ENCODE measurements around the gene TBC1D14.

Gene TBC1D14

GRCh38 chr4:6896035-6896434 is 13.6 kb upstream of the TBC1D14 start:
- no peak overlapping the region for H3K4me3 ChIP-seq (ENCODE audit: low read depth, low read length)
- no peak for TF ChIP-seq CTCF (IDR thresholded peaks at IDR 0.05; ENCODE audit: low read depth, low read length)

- no peak for TF ChIP-seq CTCF (IDR thresholded peaks at IDR 0.05; ENCODE audit: low read depth, low read length)
- H3K4me3 ChIP-seq (ENCODE audit: low read depth, low read length): no peak overlapping the region
Observed at GRCh38 chr4:6898763-6899162, 10.9 kb upstream of the TBC1D14 start.

GRCh38 chr4:6900181-6900812 is 9.3 kb upstream of the TBC1D14 start:
- no peak for TF ChIP-seq CTCF (IDR thresholded peaks at IDR 0.05; ENCODE audit: low read depth, low read length)
- no peak overlapping the region for H3K4me3 ChIP-seq (ENCODE audit: low read depth, low read length)

- no peak for TF ChIP-seq CTCF (IDR thresholded peaks at IDR 0.05; ENCODE audit: low read depth, low read length)
- no peak overlapping the region for H3K4me3 ChIP-seq (ENCODE audit: low read depth, low read length)
Observed at GRCh38 chr4:6900956-6901355, 8.7 kb upstream of the TBC1D14 start.

GRCh38 chr4:6901669-6902317 is 7.8 kb upstream of the TBC1D14 start:
- H3K4me3 ChIP-seq (ENCODE audit: low read depth, low read length): no peak overlapping the region
- no peak for TF ChIP-seq CTCF (IDR thresholded peaks at IDR 0.05; ENCODE audit: low read depth, low read length)

GRCh38 chr4:6902318-6903042 is 7.1 kb upstream of the TBC1D14 start:
- no peak overlapping the region for H3K4me3 ChIP-seq (ENCODE audit: low read depth, low read length)

More at GRCh38 chr4:6902318-6903042, 7.1 kb upstream of the TBC1D14 start:
- TF ChIP-seq CTCF (IDR thresholded peaks at IDR 0.05; ENCODE audit: low read depth, low read length): no peak

Measured in WI38 (cell line).